HFFc6 (cell line): ENCODE results near the gene ITM2C. TPM values are rescaled to one million over a fixed set of nuclear protein-coding genes. Genes with fewer than 3 reads are reported as not detected.

Source experiments
- DNase-seq: peaks from one replicate; pipeline ENCODE4 v3.0.0-alpha.2; 2018
- H3K27ac Mint-ChIP-seq: 2 replicates; pipeline ENCODE4 v1.8.0; 2020; ENCODE audit warnings: mild to moderate bottlenecking, mixed read lengths
- H3K27me3 Mint-ChIP-seq: 2 replicates; pipeline ENCODE4 v1.8.0; 2021; ENCODE audit warnings: mild to moderate bottlenecking, moderate library complexity, mixed read lengths; ENCODE audit not compliant: insufficient read depth
- H3K36me3 Mint-ChIP-seq: 2 replicates; pipeline ENCODE4 v1.8.0; 2021; ENCODE audit warnings: low read depth, mixed read lengths
- H3K4me1 Mint-ChIP-seq: 2 replicates; pipeline ENCODE4 v1.8.0; 2020; ENCODE audit warnings: low read depth, mixed read lengths
- H3K4me3 Mint-ChIP-seq: 2 replicates; pipeline ENCODE4 v1.8.0; 2020; ENCODE audit warnings: mild to moderate bottlenecking, moderate library complexity, mixed read lengths
- H3K9me3 Mint-ChIP-seq: 2 replicates; pipeline ENCODE4 v1.8.0; 2020; ENCODE audit warnings: mild to moderate bottlenecking, mixed read lengths
- CTCF ChIP-seq: fragments of 200-600 bp; sonication (generic); IDR thresholded peaks from 2 replicates; pipeline ENCODE4 v1.5.0; 2021; ENCODE audit warnings: antibody characterized with exemption, mild to moderate bottlenecking
- total RNA-seq, 6 experiments: library from RNA; stranded (reverse); fragmentation: NEBNext Ultra II Directional; extraction: Animal tissue kit (Norgen Biotek cat#: 25700); gene quantifications; 2 replicates in 1 of 6; 3 replicates in 5 of 6; pipeline ENCODE4 v1.2.3, GENCODE V29; 2021

ITM2C gene
- total RNA-seq, 6 experiments from 2014 or later: 28.1 to 53.8 (median 29.4) TPM

GRCh38 chr2:230905448-230906421 is 41.0 kb downstream of the ITM2C start:
- DNase-seq: no peak
- peaks cover 18% of the 10 kb centered on the region for H3K4me1 Mint-ChIP-seq

GRCh38 chr2:230906471-230907230 is 41.9 kb downstream of the ITM2C start:
- no peak for TF ChIP-seq CTCF
- H3K27me3 Mint-ChIP-seq: peaks cover 13% of the 10 kb centered on the region
- H3K9me3 Mint-ChIP-seq: no peaks in the 10 kb centered on the region
- no peak for DNase-seq
- no peak overlapping the region for H3K4me3 Mint-ChIP-seq
- H3K27ac Mint-ChIP-seq: no peak overlapping the region
- H3K36me3 Mint-ChIP-seq: no peaks in the 10 kb centered on the region
- peaks cover 18% of the 10 kb centered on the region for H3K4me1 Mint-ChIP-seq

More at GRCh38 chr2:230905448-230906421, 41.0 kb downstream of the ITM2C start:
- TF ChIP-seq CTCF: no peak
- peaks cover 11% of the 10 kb centered on the region for H3K27me3 Mint-ChIP-seq
- no peaks in the 10 kb centered on the region for H3K9me3 Mint-ChIP-seq
- no peaks in the 10 kb centered on the region for H3K36me3 Mint-ChIP-seq
- no peak overlapping the region for H3K4me3 Mint-ChIP-seq
- H3K27ac Mint-ChIP-seq: no peak overlapping the region

DNA sequence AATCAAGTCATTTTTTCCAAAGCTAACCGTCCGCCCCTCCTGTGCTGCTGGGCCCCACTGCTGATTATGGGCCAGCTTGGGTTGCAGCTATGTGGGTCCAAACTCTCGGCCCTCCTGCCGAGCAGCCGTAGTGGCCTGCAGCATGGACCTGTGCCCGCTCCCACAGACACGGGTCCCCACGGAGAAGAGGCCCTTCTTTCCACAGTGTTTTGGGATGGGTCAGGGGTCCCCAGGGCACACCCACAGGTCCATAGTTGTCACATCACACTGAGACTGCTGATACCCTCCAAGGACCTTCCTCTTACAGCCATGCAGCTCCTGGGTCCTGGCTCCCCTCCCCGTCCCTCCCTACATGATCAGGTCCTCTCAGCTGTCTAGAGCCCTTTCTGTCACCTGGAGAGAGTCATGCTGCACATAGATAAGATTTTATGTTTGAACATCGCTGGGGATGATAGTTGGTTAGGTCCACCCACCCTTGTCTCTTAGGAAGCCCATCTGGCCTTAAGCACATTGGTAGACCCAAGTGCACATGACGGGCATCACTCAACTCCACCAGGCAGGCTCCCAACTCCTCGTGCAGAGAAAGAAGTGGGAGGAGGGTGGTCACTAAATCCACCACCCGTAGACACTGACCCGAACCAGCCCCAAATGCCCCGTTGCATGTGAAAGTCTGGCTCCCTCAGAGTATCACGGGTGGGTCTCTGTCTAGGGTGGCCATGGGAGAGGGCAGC is 42.8 kb downstream of the ITM2C start:
- Mint-ChIP-seq H3K27ac (no peak overlapping the region), H3K9me3 (no peaks in the 10 kb centered on the region), H3K36me3 (no peaks in the 10 kb centered on the region), H3K4me3 (no peak overlapping the region), H3K4me1 (peaks cover 18% of the 10 kb centered on the region), H3K27me3 (peaks cover 13% of the 10 kb centered on the region)
- TF ChIP-seq CTCF: no peak
- no peak for DNase-seq

GRCh38 chr2:230908092-230908594 is 43.4 kb downstream of the ITM2C start:
- peak overlapping the region; percentile 79 for H3K27ac Mint-ChIP-seq
- H3K9me3 Mint-ChIP-seq: no peaks in the 10 kb centered on the region
- H3K36me3 Mint-ChIP-seq: no peaks in the 10 kb centered on the region
- no peak for TF ChIP-seq CTCF
- H3K27me3 Mint-ChIP-seq: peaks cover 12% of the 10 kb centered on the region
- peaks cover 18% of the 10 kb centered on the region for H3K4me1 Mint-ChIP-seq
- H3K4me3 Mint-ChIP-seq: peak overlapping the region; percentile 58
- DNase-seq: no peak

DNA sequence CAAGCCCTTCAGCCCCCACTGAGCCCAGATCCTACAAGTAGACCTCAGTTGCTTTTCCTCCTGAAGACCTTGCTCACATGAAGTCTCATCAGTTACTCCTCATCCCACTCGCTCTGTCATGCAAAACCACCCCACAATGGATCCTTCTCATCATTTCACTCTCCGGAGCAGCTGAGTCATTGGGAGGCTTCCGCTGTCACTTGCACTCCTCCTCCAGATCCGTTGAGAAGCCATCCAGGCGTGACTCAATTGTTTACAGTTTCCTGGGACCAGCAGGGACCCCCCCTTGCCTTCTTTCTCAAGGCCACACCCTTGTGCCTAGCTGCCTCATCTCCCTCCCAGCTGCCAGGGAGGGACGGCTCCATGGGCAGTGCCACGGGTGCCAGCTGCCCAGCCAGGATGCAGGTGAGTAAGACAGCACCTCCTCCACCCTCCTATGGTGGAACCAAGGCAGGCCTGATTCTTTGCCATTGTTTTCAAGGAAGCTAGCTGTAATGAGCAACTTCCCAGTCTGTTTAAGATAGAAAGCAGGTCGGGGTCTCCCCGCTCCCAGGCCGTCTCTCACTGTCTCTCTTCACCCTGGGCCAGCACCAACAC is 44.0 kb downstream of the ITM2C start:
- no peak for TF ChIP-seq CTCF
- Mint-ChIP-seq H3K9me3 (no peaks in the 10 kb centered on the region), H3K27me3 (peaks cover 12% of the 10 kb centered on the region), H3K27ac (peak overlapping the region; percentile 79), H3K36me3 (no peaks in the 10 kb centered on the region), H3K4me1 (peaks cover 18% of the 10 kb centered on the region), H3K4me3 (peak overlapping the region; percentile 58)
- DNase-seq: peak; percentile 83
